Naive thymus-derived CD4-positive, alpha-beta T cell (primary cell): ENCODE results near the gene MCM3AP. TPM values are rescaled to one million over a fixed set of nuclear protein-coding genes. Genes with fewer than 3 reads are reported as not detected.
A peak's percentile ranks its signal among the peaks of the same experiment; 100 is the strongest.

ENCODE experiments used
- ATAC-seq: fragments of 150-1000 bp; cut with Tn5 transposase; 2 replicates; pipeline ENCODE4 v1.10.0; 2021; ENCODE audit warnings: mild to moderate bottlenecking, moderate library complexity
- CTCF ChIA-PET: fragments of 350-600 bp; sonication (Branson Sonifier 250); formaldehyde crosslinking; loops from one replicate; lab custom pipeline; 2021; ENCODE audit warnings: antibody characterized with exemption; lab: Charles Lee
- POLR2A ChIA-PET: fragments of 350-600 bp; sonication (Branson Sonifier 250); formaldehyde crosslinking; loops from one replicate; lab custom pipeline; 2021; ENCODE audit warnings: antibody characterized with exemption, inconsistent platforms; lab: Charles Lee
- DNase-seq, 9 donors: peaks; one replicate each; pipeline versions ENCODE4 v3.0.0 to v3.0.0-alpha.2; 2020 to 2022; ENCODE audit warnings: mixed read lengths in 1 of 9
- H3K27ac ChIP-seq: one replicate; pipeline ENCODE4 v1.7.0; 2013; ENCODE audit warnings: mild to moderate bottlenecking, low read depth, low read length, moderate library complexity
- H3K27me3 ChIP-seq, 2 donors: one replicate each; pipeline ENCODE4 v1.7.0; 2013; ENCODE audit warnings: low read length in 2 of 2, mild to moderate bottlenecking in 2 of 2, moderate library complexity in 2 of 2; ENCODE audit not compliant: control insufficient read depth in 2 of 2, insufficient read depth in 2 of 2
- H3K36me3 ChIP-seq, 3 experiments: 1 replicate in 2 of 3; 2 replicates in 1 of 3; pipeline ENCODE4 v1.7.0; 2013; ENCODE audit warnings: low read length in 3 of 3, mild to moderate bottlenecking in 3 of 3, moderate library complexity in 1 of 3; ENCODE audit not compliant: insufficient read depth in 3 of 3, control insufficient read depth in 2 of 3
- H3K4me1 ChIP-seq, 2 donors: one replicate each; pipeline ENCODE4 v1.7.0; 2013; ENCODE audit warnings: low read length in 2 of 2, mild to moderate bottlenecking in 2 of 2, moderate library complexity in 1 of 2; ENCODE audit not compliant: control insufficient read depth in 2 of 2, insufficient read depth in 2 of 2
- H3K4me3 ChIP-seq: 2 replicates; pipeline ENCODE4 v1.7.0; 2013; ENCODE audit warnings: mild to moderate bottlenecking, low read length
- H3K9me3 ChIP-seq, 3 experiments: 1 replicate in 2 of 3; 2 replicates in 1 of 3; pipeline ENCODE4 v1.7.0; 2013; ENCODE audit warnings: low read length in 3 of 3; ENCODE audit not compliant: control insufficient read depth in 2 of 3
- H3K27ac Mint-ChIP-seq, 9 donors: one replicate each; pipeline ENCODE4 v1.8.0; 2020 to 2022; ENCODE audit warnings: mixed read lengths in 9 of 9, mild to moderate bottlenecking in 8 of 9, moderate library complexity in 5 of 9, inconsistent platforms in 2 of 9
- H3K27me3 Mint-ChIP-seq, 5 donors: one replicate each; pipeline ENCODE4 v1.8.0; 2021 to 2022; ENCODE audit warnings: mixed read lengths in 5 of 5, mild to moderate bottlenecking in 1 of 5
- H3K36me3 Mint-ChIP-seq, 5 donors: one replicate each; pipeline ENCODE4 v1.8.0; 2020 to 2022; ENCODE audit warnings: mixed read lengths in 5 of 5, mild to moderate bottlenecking in 3 of 5, inconsistent platforms in 1 of 5
- H3K4me1 Mint-ChIP-seq, 7 donors: one replicate each; pipeline ENCODE4 v1.8.0; 2020 to 2022; ENCODE audit warnings: mixed read lengths in 7 of 7, mild to moderate bottlenecking in 3 of 7, inconsistent platforms in 1 of 7
- H3K4me3 Mint-ChIP-seq, 10 donors: one replicate each; pipeline ENCODE4 v1.8.0; 2020 to 2022; ENCODE audit warnings: mild to moderate bottlenecking in 10 of 10, mixed read lengths in 10 of 10, moderate library complexity in 6 of 10, inconsistent platforms in 2 of 10
- H3K9me3 Mint-ChIP-seq, 11 donors: one replicate each; pipeline ENCODE4 v1.8.0; 2020 to 2022; ENCODE audit warnings: mixed read lengths in 11 of 11, mild to moderate bottlenecking in 4 of 11, inconsistent platforms in 1 of 11, moderate library complexity in 1 of 11
- intact Hi-C, 2 donors: fragments of 100-400 bp; cut with micrococcal nuclease; formaldehyde crosslinking; loops; one replicate each; pipeline ENCODE4 v1.15.1; 2023
- polyA plus RNA-seq, 2 donors: library from polyadenylated mRNA; unstranded; fragments of 300-500 nt; fragmentation: Illumina TruSeq; gene quantifications; one replicate each; pipeline ENCODE4 v1.2.3, GENCODE V29; 2021
- total RNA-seq, 6 experiments: library from RNA in 5 of 6; stranded (reverse) in 5 of 6; gene quantifications; 1 replicate in 5 of 6; 2 replicates in 1 of 6; pipeline ENCODE4 v1.2.3 and lab custom pipeline; 2021 to 2026

Gene MCM3AP
- total and polyA plus RNA-seq, 7 experiments from 2014 or later = 37.3 to 175 (median 124) TPM

GRCh38 chr21:46269466-46269865 is 15.9 kb downstream of the MCM3AP start:
- peaks cover 0 to 7% (median 0%) of the 10 kb centered on the region in 7 donors for H3K4me1 Mint-ChIP-seq
- H3K27ac Mint-ChIP-seq = no peak overlapping the region
- intact Hi-C loops = no loop called here
- H3K36me3 Mint-ChIP-seq = peaks cover 22 to 58% (median 25%) of the 10 kb centered on the region in 5 donors
- no peak overlapping the region for H3K4me3 Mint-ChIP-seq
- Histone ChIP-seq H3K9me3 (no peaks in the 10 kb centered on the region), H3K27ac (no peak overlapping the region), H3K4me3 (no peak overlapping the region), H3K27me3 (no peaks in the 10 kb centered on the region), H3K36me3 (peaks cover 10 to 95% (median 25%) of the 10 kb centered on the region in 3 experiments), H3K4me1 (no peaks in the 10 kb centered on the region)
- H3K27me3 Mint-ChIP-seq = no peaks in the 10 kb centered on the region
- ChIA-PET CTCF (no interaction called here), POLR2A (no interaction called here)
- ATAC-seq = no peak
- DNase-seq = no peak
- no peaks in the 10 kb centered on the region for H3K9me3 Mint-ChIP-seq

GRCh38 chr21:46268371-46268770 is 17.0 kb downstream of the MCM3AP start:
- Histone ChIP-seq H3K27ac (no peak overlapping the region), H3K4me1 (no peaks in the 10 kb centered on the region), H3K4me3 (no peak overlapping the region), H3K36me3 (peaks cover 10 to 96% (median 24%) of the 10 kb centered on the region in 3 experiments), H3K27me3 (no peaks in the 10 kb centered on the region), H3K9me3 (no peaks in the 10 kb centered on the region)
- intact Hi-C loops = no loop called here
- POLR2A ChIA-PET = no interaction called here
- ATAC-seq (no peak), DNase-seq (no peak)
- Mint-ChIP-seq H3K4me1 (peaks cover 0 to 5% (median 0%) of the 10 kb centered on the region in 7 donors), H3K27ac (no peak overlapping the region), H3K4me3 (no peak overlapping the region), H3K27me3 (no peaks in the 10 kb centered on the region), H3K9me3 (no peaks in the 10 kb centered on the region), H3K36me3 (peaks cover 16 to 47% (median 20%) of the 10 kb centered on the region in 5 donors)
- CTCF ChIA-PET = no interaction called here

- DNase-seq = no peak
- Mint-ChIP-seq H3K27ac (peak overlapping the region in 2 of 9 donors; percentile 17 to 53), H3K9me3 (no peaks in the 10 kb centered on the region), H3K4me1 (peaks cover 0 to 5% (median 0%) of the 10 kb centered on the region in 7 donors), H3K27me3 (no peaks in the 10 kb centered on the region), H3K36me3 (peaks cover 10 to 40% (median 13%) of the 10 kb centered on the region in 5 donors), H3K4me3 (no peak overlapping the region)
- no peak for ATAC-seq
- intact Hi-C loops = no loop called here
- no peak overlapping the region for H3K27ac ChIP-seq
- ChIA-PET POLR2A (no interaction called here), CTCF (interaction anchor here (0.6 kb wide), 1 partner anchor 21 kb away, joined by 4 read pairs; no protein-coding TSS in a partner anchor)
- H3K27me3 ChIP-seq = no peaks in the 10 kb centered on the region
- H3K9me3 ChIP-seq = no peaks in the 10 kb centered on the region
- H3K36me3 ChIP-seq = peaks cover 10 to 92% (median 15%) of the 10 kb centered on the region in 3 experiments
- no peak overlapping the region for H3K4me3 ChIP-seq
- no peaks in the 10 kb centered on the region for H3K4me1 ChIP-seq
Observed at GRCh38 chr21:46266946-46267345, 18.5 kb downstream of the MCM3AP start.

GRCh38 chr21:46265736-46266525 is 19.5 kb downstream of the MCM3AP start:
- ATAC-seq = no peak
- H3K4me1 ChIP-seq = no peaks in the 10 kb centered on the region
- Mint-ChIP-seq H3K27ac (peak overlapping the region in 2 of 9 donors; percentile 19 to 28), H3K9me3 (no peaks in the 10 kb centered on the region), H3K4me3 (no peak overlapping the region), H3K4me1 (peaks cover 0 to 5% (median 0%) of the 10 kb centered on the region in 7 donors), H3K27me3 (no peaks in the 10 kb centered on the region), H3K36me3 (peaks cover 10 to 43% (median 14%) of the 10 kb centered on the region in 5 donors)
- intact Hi-C loops = no loop called here
- no peaks in the 10 kb centered on the region for H3K27me3 ChIP-seq
- H3K27ac ChIP-seq = no peak overlapping the region
- no peaks in the 10 kb centered on the region for H3K9me3 ChIP-seq
- H3K36me3 ChIP-seq = peaks cover 12 to 92% (median 15%) of the 10 kb centered on the region in 3 experiments
- DNase-seq = no peak
- ChIA-PET CTCF (no interaction called here), POLR2A (interaction anchor here (1.2 kb wide), 1 partner anchor 12 kb away, joined by 3 read pairs; no protein-coding TSS in a partner anchor)
- no peak overlapping the region for H3K4me3 ChIP-seq

GRCh38 chr21:46264690-46265144 is 20.7 kb downstream of the MCM3AP start:
- ChIA-PET CTCF (no interaction called here), POLR2A (no interaction called here)
- peaks cover 8 to 92% (median 16%) of the 10 kb centered on the region in 3 experiments for H3K36me3 ChIP-seq
- ATAC-seq (peak; percentile 10), DNase-seq (no peak)
- H3K4me1 Mint-ChIP-seq = peaks cover 0 to 5% (median 0%) of the 10 kb centered on the region in 7 donors
- H3K9me3 ChIP-seq = no peaks in the 10 kb centered on the region
- no peak overlapping the region for H3K27ac ChIP-seq
- no peaks in the 10 kb centered on the region for H3K27me3 Mint-ChIP-seq
- no peaks in the 10 kb centered on the region for H3K4me1 ChIP-seq
- no peaks in the 10 kb centered on the region for H3K27me3 ChIP-seq
- intact Hi-C loops = no loop called here
- no peak overlapping the region for H3K27ac Mint-ChIP-seq
- H3K4me3 ChIP-seq = no peak overlapping the region
- peaks cover 10 to 40% (median 18%) of the 10 kb centered on the region in 5 donors for H3K36me3 Mint-ChIP-seq
- H3K4me3 Mint-ChIP-seq = no peak overlapping the region
- no peaks in the 10 kb centered on the region for H3K9me3 Mint-ChIP-seq

- DNase-seq (no peak), ATAC-seq (no peak)
- H3K4me3 Mint-ChIP-seq = no peak overlapping the region
- POLR2A ChIA-PET = no interaction called here
- Histone ChIP-seq H3K36me3 (peaks cover 6 to 92% (median 12%) of the 10 kb centered on the region in 3 experiments), H3K27me3 (no peaks in the 10 kb centered on the region), H3K4me3 (no peak overlapping the region), H3K27ac (no peak overlapping the region), H3K4me1 (no peaks in the 10 kb centered on the region), H3K9me3 (no peaks in the 10 kb centered on the region)
- H3K9me3 Mint-ChIP-seq = no peaks in the 10 kb centered on the region
- no peak overlapping the region for H3K27ac Mint-ChIP-seq
- peaks cover 10 to 37% (median 18%) of the 10 kb centered on the region in 5 donors for H3K36me3 Mint-ChIP-seq
- peaks cover 0 to 5% (median 0%) of the 10 kb centered on the region in 7 donors for H3K4me1 Mint-ChIP-seq
- CTCF ChIA-PET = no interaction called here
- H3K27me3 Mint-ChIP-seq = no peaks in the 10 kb centered on the region
- intact Hi-C loops = no loop called here
Observed at GRCh38 chr21:46264046-46264689, 21.2 kb downstream of the MCM3AP start.
